Type B pancreatic cell (in vitro differentiated cells): ENCODE results near the gene LHX4. TPM values are rescaled to one million over a fixed set of nuclear protein-coding genes. Genes with fewer than 3 reads are reported as not detected.

Experiments used
- DNase-seq: peaks from one replicate; pipeline ENCODE4 v3.0.0; 2021; ENCODE audit warnings: mixed read lengths; ENCODE audit not compliant: unreplicated experiment; ENCODE audit errors: extremely low spot score
- H3K27ac Mint-ChIP-seq: 2 replicates; pipeline ENCODE4 v1.8.0; 2021; ENCODE audit warnings: mild to moderate bottlenecking, mixed read lengths
- H3K27me3 Mint-ChIP-seq: 2 replicates; pipeline ENCODE4 v1.8.0; 2021; ENCODE audit warnings: mixed read lengths
- H3K36me3 Mint-ChIP-seq: 2 replicates; pipeline ENCODE4 v1.8.0; 2021; ENCODE audit warnings: mixed read lengths
- H3K4me1 Mint-ChIP-seq: one replicate; pipeline ENCODE4 v1.8.0; 2021; ENCODE audit warnings: mixed read lengths; ENCODE audit not compliant: unreplicated experiment
- H3K4me3 Mint-ChIP-seq: 2 replicates; pipeline ENCODE4 v1.8.0; 2021; ENCODE audit warnings: mild to moderate bottlenecking, mixed read lengths
- H3K9me3 Mint-ChIP-seq: 2 replicates; pipeline ENCODE4 v1.8.0; 2021; ENCODE audit warnings: mixed read lengths
- total RNA-seq: library from RNA; stranded (reverse); gene quantifications from 2 replicates; pipeline ENCODE4 v1.2.1, GENCODE V29; 2021; ENCODE audit warnings: low replicate concordance
- TF ChIP-seq, protein P1 (sequence below): fragments of 200-600 bp; sonication (generic); conservative IDR thresholded peaks from 2 replicates; pipeline ENCODE4 v1.5.0; 2021; ENCODE audit warnings: antibody characterized with exemption, mild to moderate bottlenecking

Gene LHX4
- total RNA-seq, 1 donor from 2014 or later = 0.22 TPM

GRCh38 chr1:180206581-180206980, 23.5 kb upstream of the LHX4 start:
- no peaks in the 10 kb centered on the region for H3K36me3 Mint-ChIP-seq

GRCh38 chr1:180208264-180208663, 21.8 kb upstream of the LHX4 start:
- Mint-ChIP-seq H3K27ac (no peak overlapping the region), H3K36me3 (no peaks in the 10 kb centered on the region), H3K4me3 (no peak overlapping the region), H3K27me3 (peaks cover 25% of the 10 kb centered on the region), H3K9me3 (no peaks in the 10 kb centered on the region), H3K4me1 (no peaks in the 10 kb centered on the region)
- DNase-seq = no peak
- TF ChIP-seq, protein P1, sequence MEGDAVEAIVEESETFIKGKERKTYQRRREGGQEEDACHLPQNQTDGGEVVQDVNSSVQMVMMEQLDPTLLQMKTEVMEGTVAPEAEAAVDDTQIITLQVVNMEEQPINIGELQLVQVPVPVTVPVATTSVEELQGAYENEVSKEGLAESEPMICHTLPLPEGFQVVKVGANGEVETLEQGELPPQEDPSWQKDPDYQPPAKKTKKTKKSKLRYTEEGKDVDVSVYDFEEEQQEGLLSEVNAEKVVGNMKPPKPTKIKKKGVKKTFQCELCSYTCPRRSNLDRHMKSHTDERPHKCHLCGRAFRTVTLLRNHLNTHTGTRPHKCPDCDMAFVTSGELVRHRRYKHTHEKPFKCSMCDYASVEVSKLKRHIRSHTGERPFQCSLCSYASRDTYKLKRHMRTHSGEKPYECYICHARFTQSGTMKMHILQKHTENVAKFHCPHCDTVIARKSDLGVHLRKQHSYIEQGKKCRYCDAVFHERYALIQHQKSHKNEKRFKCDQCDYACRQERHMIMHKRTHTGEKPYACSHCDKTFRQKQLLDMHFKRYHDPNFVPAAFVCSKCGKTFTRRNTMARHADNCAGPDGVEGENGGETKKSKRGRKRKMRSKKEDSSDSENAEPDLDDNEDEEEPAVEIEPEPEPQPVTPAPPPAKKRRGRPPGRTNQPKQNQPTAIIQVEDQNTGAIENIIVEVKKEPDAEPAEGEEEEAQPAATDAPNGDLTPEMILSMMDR = no peak

More at GRCh38 chr1:180206581-180206980, 23.5 kb upstream of the LHX4 start:
- TF ChIP-seq, protein P1 = no peak
- no peak for DNase-seq
- Mint-ChIP-seq H3K4me1 (no peaks in the 10 kb centered on the region), H3K9me3 (no peaks in the 10 kb centered on the region), H3K27ac (no peak overlapping the region), H3K27me3 (peaks cover 16% of the 10 kb centered on the region), H3K4me3 (no peak overlapping the region)

DNA sequence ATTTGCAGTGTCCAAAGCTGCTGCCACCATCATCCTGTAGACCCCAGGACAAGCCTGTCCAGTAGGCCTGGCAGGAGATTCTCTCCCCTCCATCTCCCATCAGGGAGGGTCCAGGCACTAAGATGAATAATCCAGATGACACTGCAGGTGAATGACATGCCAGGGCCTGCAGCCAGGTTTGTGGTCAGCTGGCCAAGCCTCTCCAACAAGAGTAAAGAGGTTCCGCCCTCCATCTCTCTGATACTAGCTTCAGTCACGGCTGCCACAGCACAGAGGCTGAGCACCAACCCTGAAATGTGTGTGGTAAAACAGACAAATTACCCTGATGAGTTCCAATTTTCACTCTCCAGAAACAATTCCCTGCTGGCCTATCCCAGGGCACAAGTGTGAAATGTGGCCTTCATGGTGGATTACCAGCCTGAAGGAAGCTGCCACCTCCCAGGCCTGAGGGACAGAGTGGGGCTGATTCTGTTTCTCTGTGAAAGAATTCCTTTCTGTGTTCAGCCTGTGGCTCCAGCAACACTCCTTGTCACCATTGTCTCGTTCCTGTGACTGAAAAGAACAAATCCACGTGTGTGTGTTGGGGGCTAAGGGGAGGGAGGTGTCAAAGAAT, 19.9 kb upstream of the LHX4 start:
- H3K4me3 Mint-ChIP-seq = no peak overlapping the region
- no peak overlapping the region for H3K27ac Mint-ChIP-seq
- no peaks in the 10 kb centered on the region for H3K4me1 Mint-ChIP-seq
- DNase-seq = no peak
- no peaks in the 10 kb centered on the region for H3K36me3 Mint-ChIP-seq
- peaks cover 32% of the 10 kb centered on the region for H3K27me3 Mint-ChIP-seq
- TF ChIP-seq, protein P1 = no peak
- H3K9me3 Mint-ChIP-seq = no peaks in the 10 kb centered on the region

DNA sequence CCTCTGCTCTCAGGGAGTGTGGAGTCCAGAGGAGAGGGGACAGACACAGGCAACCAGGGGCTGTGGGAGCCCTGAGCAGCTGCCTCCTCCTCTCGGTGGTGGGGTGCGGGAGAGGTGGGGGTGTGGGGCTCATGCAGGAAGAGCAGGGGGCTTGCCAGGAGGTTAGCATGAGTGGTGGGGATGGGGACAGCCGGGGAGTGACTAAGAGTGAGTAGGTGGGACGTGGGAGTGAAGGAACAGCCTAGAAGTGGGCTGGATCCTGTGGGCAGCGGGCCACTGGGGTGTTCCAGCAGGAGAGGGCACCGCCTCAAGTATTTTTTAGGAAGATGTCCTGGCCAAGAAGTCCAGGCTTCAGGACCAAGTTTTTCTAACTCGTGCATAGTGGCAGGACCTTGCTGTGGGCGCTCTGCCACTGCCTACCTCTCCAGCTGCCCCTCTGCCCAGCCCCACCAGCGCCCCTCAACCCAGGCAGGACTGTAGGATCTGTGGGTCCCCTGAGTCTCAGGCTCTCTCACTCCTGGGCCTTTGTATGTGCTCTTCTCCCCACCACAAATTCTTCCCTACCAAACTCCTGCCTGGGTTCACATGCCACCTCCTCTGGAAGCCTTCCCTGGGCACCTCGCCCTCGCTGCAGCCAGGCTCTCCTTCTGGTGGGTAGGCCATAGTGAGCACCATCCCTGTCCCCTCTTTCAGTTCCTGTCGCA, 18.8 kb upstream of the LHX4 start:
- TF ChIP-seq, protein P1 = no peak
- no peaks in the 10 kb centered on the region for H3K4me1 Mint-ChIP-seq
- H3K4me3 Mint-ChIP-seq = no peak overlapping the region
- no peak overlapping the region for H3K27ac Mint-ChIP-seq
- peaks cover 37% of the 10 kb centered on the region for H3K27me3 Mint-ChIP-seq
- no peaks in the 10 kb centered on the region for H3K36me3 Mint-ChIP-seq
- no peaks in the 10 kb centered on the region for H3K9me3 Mint-ChIP-seq
- no peak for DNase-seq

DNA sequence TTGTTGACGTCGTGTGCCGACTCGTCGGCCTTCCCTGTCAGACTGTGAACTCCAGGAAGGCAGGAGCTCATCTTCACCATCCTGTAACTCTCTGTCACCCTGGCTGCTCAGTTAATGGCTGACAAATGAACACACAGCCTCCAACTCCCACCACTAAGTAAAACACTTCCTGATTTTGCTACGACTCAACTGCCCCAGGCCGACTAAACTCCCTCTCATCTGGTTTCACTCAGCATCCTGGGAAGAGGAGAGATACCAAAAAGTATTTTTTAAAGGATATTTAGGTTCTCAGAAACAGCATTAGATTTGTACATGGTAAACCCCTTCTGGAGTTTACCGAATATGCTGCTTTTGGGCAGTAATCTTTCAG, 18.2 kb upstream of the LHX4 start:
- H3K4me3 Mint-ChIP-seq = no peak overlapping the region
- peaks cover 34% of the 10 kb centered on the region for H3K27me3 Mint-ChIP-seq
- no peak overlapping the region for H3K27ac Mint-ChIP-seq
- TF ChIP-seq, protein P1 = no peak
- no peaks in the 10 kb centered on the region for H3K36me3 Mint-ChIP-seq
- DNase-seq = no peak
- no peaks in the 10 kb centered on the region for H3K4me1 Mint-ChIP-seq
- H3K9me3 Mint-ChIP-seq = no peaks in the 10 kb centered on the region
